Left cardiac atrium (tissue), 4 donors: Measurements from ENCODE around the gene ARMC9. TPM values are rescaled to one million over a fixed set of nuclear protein-coding genes. Genes with fewer than 3 reads are reported as not detected.

Experiments
- ATAC-seq, 2 donors: fragments of 200-7000 bp; cut with Tn5 transposase; one replicate each; pipeline ENCODE4 v1.9.1; 2020; ENCODE audit warnings: mild to moderate bottlenecking in 2 of 2, moderate library complexity in 2 of 2
- DNase-seq: peaks from one replicate; pipeline ENCODE4 v3.0.0-alpha.2; 2020
- intact Hi-C, 2 donors: fragments of 100-400 bp; cut with DNase I; formaldehyde crosslinking; loops; one replicate each; pipeline versions ENCODE4 v1.14.1 to v1.15.1; 2022 to 2023
- total RNA-seq, 2 donors: library from RNA; stranded (reverse); fragmentation: NEBNext Ultra II Directional; extraction: Animal tissue kit (Norgen Biotek cat#: 25700); gene quantifications; one replicate each; pipeline ENCODE4 v1.2.1, GENCODE V29; 2021
- donor health status: DM: no; HTN: yes; CAD: no.
- donor health status: DM: no; HTN: yes; CAD: no; lungs with severe emphysema.
- donor health status: DM: yes; HTN: yes; CAD: no.
- donor health status: Dilated cardiomyopathy.

The ARMC9 gene
- total RNA-seq, 2 donors from 2014 or later, result 3.0 to 5.9 TPM

DNA sequence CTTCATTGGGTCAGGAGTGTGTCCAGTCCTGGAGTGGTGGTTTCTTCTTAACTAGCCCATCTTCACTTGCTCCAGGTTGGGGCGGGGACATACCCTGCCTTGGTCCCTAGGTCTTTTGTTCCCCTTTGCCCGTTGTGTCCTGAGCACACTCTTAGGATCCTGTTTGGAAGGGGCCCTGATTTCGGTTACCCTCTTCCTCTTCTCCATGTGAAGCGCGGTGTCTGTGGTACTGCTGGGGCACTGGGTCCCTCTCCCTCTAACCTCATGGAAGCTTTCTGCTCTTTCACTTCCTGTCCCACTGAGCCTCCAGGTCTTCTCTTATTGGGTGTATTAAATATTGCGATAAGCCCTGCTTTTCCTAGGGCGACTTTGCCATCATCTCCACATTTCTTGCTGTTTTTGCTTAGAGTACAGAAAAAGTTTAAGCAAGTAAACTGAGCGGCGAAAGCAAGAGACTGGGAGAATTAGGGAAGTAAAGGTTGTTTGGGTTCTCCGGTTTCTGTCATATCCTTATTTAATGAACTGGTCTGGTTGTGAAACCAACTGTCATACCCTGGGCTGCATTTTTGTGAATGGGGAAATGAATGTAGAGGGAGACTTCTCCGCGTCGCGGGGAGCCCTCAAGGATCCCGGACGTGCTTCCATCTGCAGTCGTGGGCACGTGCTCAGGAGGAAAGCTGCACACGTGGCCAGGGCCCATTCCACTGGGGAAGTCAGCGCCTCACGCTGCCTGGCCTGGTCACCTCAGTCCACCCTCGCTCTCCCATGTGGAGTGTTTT is 123.3 kb downstream of the ARMC9 start:
- ATAC-seq, result peak; percentile 24 to 67
- intact Hi-C loops, result no loop called here

DNA sequence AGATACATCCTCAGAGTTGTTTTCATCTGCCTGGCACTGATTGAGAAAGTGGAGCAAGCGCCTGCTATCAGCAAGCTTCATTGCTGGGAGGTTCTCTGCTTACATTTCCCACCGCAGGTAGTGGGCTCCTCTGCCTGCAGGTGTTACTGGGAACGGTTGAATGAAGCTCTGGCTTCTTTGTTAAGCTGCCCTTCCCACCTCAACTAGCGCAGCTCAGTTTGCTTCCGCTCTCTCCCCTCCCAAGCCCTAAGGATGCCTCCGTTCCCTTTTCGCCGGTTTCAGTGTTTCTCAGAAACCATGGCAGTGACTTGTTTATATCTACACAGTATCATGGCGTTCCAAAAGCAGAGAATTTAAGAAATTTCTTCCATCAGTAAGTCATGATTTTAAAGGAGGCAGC is 124.9 kb downstream of the ARMC9 start:
- intact Hi-C loops, result no loop called here
- no peak for DNase-seq
- no peak for ATAC-seq

More for the DNA sequence above, 123.3 kb downstream of the ARMC9 start:
- peak; percentile 46 for DNase-seq

DNA sequence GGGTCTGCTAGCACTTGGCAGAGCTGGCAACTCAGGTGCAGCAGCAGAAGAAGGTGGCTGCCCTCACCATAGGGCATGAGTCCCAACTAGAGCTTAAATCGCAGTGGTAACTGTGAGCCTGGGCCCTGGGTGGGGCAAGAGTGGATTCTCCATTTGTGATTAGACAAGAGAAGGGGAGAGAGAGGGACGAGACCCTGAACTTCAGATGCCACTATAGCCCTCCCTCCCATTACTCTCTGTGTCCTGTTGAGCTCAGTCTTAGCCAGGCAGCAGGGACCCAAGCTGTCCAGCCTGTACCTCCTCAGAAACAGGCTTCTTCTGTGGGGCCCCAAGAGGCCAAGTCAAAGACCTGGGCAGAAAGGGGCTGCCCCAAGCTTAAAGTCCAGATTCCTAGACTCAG is 127.4 kb downstream of the ARMC9 start:
- no peak for DNase-seq

DNA sequence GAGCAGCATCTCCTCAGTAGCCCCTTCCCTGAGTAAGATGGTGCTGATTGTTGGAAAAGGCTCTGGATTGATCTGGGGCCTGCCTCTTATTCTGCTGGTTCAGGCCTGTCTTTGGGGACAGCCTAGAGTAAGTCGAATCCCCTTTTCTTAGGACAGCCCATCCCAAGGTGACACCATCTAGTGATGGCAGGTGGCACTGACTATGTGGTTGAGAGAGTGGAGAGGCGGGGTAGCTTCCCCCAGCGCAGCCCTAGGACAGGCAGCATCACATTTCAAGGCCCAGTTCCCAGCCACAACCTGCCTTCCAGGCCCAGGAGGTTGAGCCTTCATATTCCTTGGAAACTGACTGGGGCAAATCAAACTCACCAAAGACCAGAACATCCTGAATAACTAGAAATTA is 128.0 kb downstream of the ARMC9 start:
- no peak for ATAC-seq
- intact Hi-C loops, result no loop called here

More for the DNA sequence above, 127.4 kb downstream of the ARMC9 start:
- ATAC-seq, result no peak
- intact Hi-C loops, result no loop called here

DNA sequence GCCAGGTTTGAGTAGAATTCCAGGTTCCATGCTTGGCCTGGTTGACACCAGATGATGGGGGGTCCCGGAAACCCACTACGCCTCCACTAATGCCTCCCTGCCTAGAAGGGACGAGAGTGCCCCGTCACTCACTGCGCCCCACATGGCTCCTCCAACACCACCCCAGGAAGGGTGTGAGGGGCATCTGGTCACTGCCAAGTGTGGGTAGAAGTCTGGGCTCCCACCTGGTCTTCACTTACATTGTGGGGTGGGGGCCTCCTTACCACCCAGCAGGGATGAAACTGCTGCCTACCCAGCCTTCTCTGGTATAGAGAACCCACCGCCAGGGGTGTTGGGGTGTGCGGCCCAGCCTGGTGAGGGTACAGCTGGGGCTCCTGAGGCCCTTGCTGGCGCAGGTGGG is 131.9 kb downstream of the ARMC9 start:
- DNase-seq (no peak), ATAC-seq (no peak)
- intact Hi-C loops, result no loop called here

More for the DNA sequence above, 128.0 kb downstream of the ARMC9 start:
- no peak for DNase-seq

DNA sequence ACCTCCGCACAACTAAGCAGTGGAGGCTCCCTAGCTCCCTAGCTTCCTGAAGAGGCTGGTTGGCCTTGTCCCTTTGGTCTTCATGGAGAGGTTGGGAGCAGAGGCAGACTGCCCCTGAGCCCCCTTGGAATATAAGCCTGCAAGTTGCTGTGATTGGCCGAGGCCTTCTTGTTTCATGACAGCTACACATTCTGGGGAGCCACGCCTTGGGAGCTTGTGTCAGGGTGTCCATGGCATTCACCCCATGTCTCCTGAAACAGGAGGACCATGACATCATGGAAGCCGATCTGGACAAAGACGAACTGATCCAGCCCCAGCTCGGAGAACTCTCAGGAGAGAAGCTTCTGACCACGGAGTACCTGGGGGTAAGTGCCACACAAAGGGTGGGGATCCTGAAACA is 133.1 kb downstream of the ARMC9 start:
- intact Hi-C loops, result no loop called here
- DNase-seq, result no peak
- no peak for ATAC-seq

DNA sequence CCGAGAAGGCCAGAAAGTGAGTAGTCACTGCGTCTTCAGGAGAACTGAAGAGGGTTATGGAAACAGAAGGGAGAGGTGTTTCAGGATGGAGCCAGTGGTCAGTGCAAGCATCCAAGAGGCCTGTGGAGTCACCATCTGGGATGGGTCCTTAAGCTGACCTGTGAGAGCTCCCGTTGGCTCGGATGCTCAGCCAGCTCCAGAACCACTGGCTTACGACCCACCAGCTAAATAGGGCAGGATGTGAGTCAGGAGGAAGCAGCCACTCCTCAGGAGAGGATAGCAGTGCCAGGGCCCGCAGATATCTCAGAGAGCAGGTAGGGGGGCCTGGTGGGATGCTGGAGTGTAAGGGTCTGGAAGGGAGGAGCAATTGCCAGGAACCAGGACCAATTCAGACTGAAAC is 134.0 kb downstream of the ARMC9 start:
- DNase-seq, result no peak
- no peak for ATAC-seq

DNA sequence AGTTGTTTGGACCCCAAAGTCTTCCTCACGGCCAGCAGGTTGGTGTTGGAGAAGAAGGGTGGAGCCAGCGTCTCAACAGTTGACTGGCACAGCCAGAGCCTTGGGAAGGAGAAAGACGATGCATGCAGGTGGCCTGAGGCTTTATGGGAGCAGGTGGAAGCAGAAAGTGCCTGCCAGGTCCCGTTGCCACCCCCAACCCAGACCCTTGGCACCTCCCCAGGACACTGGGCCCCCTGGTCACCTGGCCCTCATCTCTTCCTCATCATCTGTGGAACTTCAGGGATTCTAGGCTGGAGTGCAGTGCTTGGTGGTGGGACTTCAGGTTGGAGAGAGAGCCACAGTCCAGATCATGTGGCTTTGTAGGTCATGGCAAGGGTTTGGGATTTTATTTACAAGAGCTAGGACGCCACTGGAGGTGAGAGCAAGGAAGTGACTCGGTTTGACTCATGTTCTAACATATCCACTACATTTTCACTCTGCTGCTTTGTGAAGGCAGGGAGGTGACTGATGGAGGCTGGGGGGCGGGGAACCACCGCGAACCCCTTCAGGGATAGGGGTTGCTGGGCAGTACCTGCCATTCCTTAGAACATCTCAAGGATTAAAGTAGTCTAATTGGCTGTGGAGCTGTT is 134.6 kb downstream of the ARMC9 start:
- ATAC-seq, result no peak
- intact Hi-C loops, result no loop called here
- DNase-seq, result no peak

More for the DNA sequence above, 134.0 kb downstream of the ARMC9 start:
- intact Hi-C loops, result no loop called here

DNA sequence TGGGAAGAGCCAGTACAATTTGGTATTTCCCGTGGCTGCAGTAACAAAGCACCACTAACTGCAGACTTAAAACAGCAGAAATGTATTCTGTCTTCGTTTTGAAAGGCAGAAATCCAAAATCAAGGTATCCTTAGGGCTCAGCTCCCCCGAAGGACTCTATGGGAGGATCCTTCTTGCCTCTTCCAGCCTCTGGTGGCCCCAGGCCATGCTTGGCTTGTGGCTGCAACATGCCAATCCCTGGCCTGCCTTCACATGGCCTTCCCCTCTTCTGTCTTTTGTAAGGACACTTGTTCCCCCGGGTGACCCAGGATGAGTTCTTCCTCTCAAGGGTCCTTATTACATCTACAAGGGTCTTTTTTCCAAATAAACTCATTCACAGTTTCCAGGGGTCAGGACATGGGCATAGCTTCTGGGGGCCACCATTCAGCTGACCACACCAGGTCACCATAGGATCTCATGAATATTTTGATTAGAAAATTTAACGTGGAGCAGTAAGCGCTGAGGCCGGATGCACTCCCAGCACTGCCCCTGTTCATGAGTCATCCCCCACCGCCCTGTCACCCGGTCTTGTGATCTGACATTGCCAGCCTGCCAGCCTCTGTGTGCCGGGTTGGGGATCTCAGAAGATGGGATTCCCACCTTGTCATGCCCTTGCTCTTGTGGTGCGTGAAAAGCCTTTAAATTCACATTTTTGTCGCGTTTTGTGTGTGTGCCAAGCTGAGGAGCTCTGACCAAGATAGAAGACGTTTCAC is 135.9 kb downstream of the ARMC9 start:
- ATAC-seq (peak in 1 of 2 donors; percentile 56), DNase-seq (no peak)
- intact Hi-C loops, result no loop called here

DNA sequence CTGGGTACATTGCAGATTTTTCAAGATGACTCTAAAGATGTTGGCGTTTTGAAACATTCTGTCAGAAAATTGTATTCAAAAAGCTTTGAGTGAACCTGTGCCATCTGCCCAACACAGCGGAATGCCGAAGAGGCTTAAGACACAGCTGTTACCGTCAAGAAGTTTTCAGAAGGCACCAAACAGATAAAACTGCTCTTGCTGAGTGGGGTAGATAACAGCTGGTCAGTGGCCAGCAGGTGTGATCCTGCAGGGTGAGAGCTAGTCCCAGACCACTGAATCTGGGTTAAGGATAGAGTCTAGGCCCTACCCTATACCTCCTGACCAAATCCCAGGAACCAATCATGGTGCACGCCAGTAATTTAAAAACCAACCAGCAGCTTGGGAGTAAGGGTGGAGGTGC is 136.6 kb downstream of the ARMC9 start:
- no peak for ATAC-seq
- intact Hi-C loops, result no loop called here

DNA sequence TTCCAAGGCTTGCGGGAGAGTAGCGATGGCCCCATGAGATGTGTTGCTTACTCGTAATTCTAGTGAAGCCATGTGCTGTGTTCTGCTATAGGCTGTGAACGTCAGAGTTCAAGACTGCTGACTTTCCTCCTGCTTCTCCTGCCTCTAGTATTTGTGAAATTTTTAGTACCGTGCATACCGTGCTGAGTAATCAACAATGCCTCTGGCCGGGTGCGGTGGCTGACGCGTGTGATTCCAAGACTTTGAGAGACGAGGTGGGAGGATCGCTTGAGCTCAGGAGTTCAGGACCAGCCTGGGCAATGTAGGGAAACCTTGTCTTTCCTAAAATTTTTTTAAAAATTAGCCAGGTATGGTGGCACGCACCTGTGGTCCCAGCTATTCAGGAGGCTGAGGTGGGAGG is 137.2 kb downstream of the ARMC9 start:
- DNase-seq, result no peak
- intact Hi-C loops, result no loop called here

More for the DNA sequence above, 136.6 kb downstream of the ARMC9 start:
- no peak for DNase-seq

DNA sequence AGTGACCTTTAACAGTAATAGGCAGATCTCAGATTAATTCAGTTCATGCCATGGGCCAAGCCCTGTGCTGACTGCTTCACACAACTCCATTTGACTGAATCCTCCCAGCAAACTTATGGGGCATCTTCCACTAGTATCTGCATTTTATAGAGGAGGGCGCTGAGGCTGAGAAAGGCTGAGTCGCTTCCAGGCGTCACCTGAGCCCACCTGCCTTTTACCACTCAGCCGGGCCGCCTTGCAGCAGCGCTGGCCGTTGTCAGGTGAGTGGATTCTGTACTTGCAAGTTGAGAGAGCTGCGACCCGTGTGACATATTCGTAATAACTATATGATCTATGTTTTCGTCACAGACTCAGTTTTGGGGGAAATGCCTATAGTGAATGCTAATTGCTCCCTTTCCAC is 137.8 kb downstream of the ARMC9 start:
- no peak for ATAC-seq
- no peak for DNase-seq
- intact Hi-C loops, result no loop called here

More for the DNA sequence above, 137.2 kb downstream of the ARMC9 start:
- ATAC-seq, result no peak

DNA sequence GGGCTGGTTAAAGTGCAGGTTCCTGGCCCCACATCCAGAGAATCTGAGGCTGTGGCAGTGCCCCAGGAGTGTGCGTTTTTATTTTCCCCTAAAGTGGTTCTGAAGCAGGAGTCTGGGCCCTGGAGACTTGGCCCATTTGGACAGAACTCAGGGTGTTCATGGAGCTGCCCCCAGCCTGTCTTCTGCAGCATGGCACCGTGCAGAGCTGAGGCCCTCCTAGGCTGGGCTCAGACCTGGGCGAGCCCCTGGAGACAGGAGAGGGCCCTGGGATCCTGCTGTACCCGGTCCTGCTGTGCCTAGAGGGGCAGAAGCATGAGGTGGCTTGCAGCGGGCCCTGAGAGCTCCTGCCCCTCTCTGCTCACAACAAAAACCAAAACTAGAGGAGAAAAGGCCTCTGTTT is 138.3 kb downstream of the ARMC9 start:
- intact Hi-C loops, result no loop called here
- ATAC-seq (no peak), DNase-seq (no peak)

DNA sequence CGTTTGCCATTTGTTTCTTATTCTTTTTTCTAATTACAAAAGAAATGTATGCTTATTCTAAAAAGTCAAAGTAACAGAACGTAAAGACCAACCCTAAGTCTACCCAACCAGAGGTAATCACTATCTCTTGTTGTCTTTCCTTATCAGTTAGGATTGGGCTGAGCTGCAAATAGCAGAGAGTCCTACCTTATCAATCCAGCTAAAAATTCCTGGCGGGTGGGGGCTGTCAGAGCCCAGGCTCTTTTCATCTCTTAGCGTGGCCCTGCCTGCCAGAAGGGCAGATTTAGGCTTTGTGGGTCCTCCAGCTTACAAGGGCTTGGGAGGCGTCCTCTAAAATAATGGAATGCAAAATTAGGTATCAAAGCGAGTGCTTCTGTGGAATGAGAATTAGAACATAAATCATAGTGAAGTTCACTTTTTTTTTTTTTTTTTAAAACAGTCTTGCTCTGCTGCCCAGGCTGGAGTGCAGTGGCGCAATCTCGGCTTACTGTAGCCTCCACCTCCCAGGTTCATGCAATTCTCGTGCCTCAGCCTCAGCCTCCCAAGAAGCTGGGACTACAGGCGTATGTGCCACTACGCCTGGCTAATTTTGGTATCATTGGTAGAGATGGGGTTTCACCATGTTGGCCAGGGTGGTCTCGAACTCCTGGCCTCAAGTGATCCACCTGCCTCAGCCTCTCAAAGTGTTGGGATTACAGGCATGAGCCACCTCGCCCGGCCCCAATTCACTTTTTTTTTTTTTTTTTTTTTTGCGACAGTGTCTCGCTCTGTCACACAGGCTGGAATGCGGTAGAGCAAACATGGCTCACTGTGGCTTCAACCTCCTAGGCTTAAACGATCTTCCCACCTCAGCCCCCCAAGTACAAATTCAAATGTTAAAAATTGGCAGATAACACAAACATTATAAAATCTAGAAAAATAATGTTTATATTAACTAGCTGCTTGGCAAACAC is 139.7 kb downstream of the ARMC9 start:
- no peak for ATAC-seq
- intact Hi-C loops, result no loop called here
- no peak for DNase-seq

DNA sequence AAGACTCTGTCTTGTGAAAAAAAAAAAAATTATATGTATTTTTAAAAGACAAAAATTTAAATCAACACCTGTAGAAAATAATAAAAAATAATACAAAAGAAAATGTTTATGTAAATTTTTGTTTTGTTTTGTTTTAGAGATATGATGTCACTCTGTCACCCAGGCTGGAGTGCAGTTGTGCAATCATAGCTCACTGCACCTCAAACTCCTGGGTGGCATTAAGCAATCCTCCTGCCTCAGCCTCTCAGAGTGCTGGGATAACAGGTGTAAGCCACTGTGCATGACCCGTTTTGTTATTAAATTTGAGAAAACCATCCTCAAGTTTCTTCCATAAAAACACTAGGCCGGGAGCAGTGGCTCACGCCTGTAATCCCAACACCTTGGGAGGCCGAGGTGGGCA is 140.9 kb downstream of the ARMC9 start:
- ATAC-seq (no peak), DNase-seq (no peak)
- intact Hi-C loops, result no loop called here

DNA sequence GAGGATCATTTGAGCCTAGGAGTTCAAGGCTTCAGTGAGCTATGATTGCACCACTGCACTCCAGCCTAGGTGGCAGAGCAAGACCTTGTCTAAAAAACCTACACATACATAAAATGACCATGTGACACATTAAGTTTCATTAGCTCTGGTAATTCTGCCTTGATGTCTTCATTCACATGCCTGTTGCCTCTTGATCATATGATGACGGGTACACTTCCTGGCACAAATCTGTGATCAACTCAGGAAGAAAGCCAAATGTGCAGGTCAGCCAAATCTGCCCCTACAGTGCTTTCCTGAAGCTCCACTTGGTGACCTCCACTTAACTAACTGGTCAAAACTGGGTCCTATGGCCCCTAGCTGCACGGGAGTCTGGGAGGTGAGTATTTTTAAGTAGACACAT is 142.7 kb downstream of the ARMC9 start:
- ATAC-seq (no peak), DNase-seq (no peak)
- intact Hi-C loops, result no loop called here

DNA sequence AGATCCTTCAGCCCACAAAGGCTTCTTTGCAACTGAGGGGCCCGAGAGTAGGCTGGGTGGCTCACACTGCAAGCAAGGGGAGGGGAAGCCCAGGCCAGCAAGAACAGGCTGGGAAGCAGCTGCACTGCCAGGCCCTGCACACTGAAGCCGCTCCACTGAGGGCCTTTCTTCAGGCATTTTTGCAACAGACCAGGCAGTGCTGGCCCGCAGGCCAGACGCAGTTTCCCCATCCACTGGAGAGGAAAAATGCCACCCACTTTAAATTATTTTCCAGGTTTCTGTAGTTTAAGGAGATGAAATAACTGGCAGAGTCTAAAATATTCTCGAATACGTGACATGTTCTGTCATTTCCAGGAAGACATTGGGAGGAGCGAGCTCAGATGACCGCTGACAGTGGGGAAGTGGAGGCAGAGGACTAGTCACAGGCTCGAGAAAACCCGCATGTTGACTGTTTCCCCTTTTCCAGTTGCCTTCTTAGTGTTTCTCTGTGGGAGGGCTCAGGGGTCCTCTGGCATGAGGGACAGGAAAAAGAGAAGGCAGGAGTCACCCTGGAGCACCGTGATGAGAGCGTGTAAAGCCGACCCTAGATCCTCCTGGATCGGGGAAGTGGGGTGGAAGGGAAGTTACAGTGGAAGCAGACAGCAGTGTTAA is 143.8 kb downstream of the ARMC9 start:
- intact Hi-C loops, result no loop called here
- ATAC-seq, result peak; percentile 57 to 81
- no peak for DNase-seq

DNA sequence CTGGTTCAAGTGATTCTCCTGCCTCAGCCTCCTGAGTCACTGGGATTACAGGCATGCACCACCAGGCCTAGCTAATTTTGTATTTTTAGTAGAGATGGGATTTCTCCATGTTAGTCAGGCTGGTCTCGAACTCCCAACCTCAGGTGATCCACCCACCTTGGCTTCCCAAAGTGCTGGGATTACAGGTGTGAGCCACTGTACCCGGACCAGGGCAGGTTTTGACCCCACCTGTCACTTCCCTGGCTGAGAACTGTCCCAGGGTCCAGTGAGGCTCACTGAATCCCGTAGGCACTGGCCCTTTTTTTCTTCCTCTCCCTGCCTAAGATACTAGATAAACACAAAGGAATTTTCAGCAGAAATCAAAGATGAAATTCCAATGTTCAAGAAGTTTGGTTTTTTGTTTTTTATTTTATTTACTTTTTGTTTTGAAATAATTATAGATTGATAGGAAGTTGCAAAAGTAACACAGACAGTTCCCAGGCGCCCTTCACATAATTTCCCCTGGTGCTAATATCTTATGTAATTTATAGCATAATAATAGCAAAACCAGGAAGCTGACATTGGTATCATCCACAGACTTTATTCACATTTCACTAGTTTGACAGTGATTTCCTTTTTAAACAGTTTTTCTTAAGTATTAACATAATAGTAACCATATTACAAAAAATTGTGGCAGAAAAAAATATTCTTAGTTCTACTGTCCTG is 144.7 kb downstream of the ARMC9 start:
- intact Hi-C loops, result no loop called here
- no peak for ATAC-seq
- DNase-seq, result no peak
